Ecto neural progenitor cell (in vitro differentiated cells): ENCODE results near the gene MAGI1.

ENCODE experiments used
- DNase-seq: peaks from one replicate; pipeline ENCODE4 v3.0.0-alpha.2; 2018; ENCODE audit warnings: low spot score

MAGI1 gene

GRCh38 chr3:65831733-65832425 is 206.8 kb downstream of the MAGI1 start:
- no peak for DNase-seq

- no peak for DNase-seq
Measured at GRCh38 chr3:65830948-65831732, 207.6 kb downstream of the MAGI1 start.

GRCh38 chr3:65829228-65829627 is 209.5 kb downstream of the MAGI1 start:
- DNase-seq, result no peak

- DNase-seq, result no peak
Measured at GRCh38 chr3:65828706-65829105, 210.0 kb downstream of the MAGI1 start.

- DNase-seq, result no peak
Measured at GRCh38 chr3:65827076-65827475, 211.6 kb downstream of the MAGI1 start.

- no peak for DNase-seq
Measured at GRCh38 chr3:65824166-65824565, 214.6 kb downstream of the MAGI1 start.

- DNase-seq, result no peak
Measured at GRCh38 chr3:65820600-65820999, 218.1 kb downstream of the MAGI1 start.

GRCh38 chr3:65819896-65820295 is 218.8 kb downstream of the MAGI1 start:
- DNase-seq, result no peak

GRCh38 chr3:65817553-65818126 is 221.1 kb downstream of the MAGI1 start:
- DNase-seq, result no peak

GRCh38 chr3:65816208-65816607 is 222.5 kb downstream of the MAGI1 start:
- no peak for DNase-seq

GRCh38 chr3:65814845-65815578 is 223.7 kb downstream of the MAGI1 start:
- DNase-seq, result no peak

- DNase-seq, result no peak
Measured at GRCh38 chr3:65811892-65812291, 226.8 kb downstream of the MAGI1 start.

GRCh38 chr3:65811086-65811761 is 227.5 kb downstream of the MAGI1 start:
- DNase-seq, result no peak

GRCh38 chr3:65810302-65810701 is 228.4 kb downstream of the MAGI1 start:
- DNase-seq, result no peak

GRCh38 chr3:65809641-65810150 is 229.0 kb downstream of the MAGI1 start:
- DNase-seq, result no peak

- no peak for DNase-seq
Measured at GRCh38 chr3:65808824-65809223, 229.9 kb downstream of the MAGI1 start.

- no peak for DNase-seq
Measured at GRCh38 chr3:65808407-65808806, 230.3 kb downstream of the MAGI1 start.

GRCh38 chr3:65807225-65807624 is 231.5 kb downstream of the MAGI1 start:
- no peak for DNase-seq

- DNase-seq, result no peak
Measured at GRCh38 chr3:65806600-65806999, 232.1 kb downstream of the MAGI1 start.

GRCh38 chr3:65796676-65797075 is 242.0 kb downstream of the MAGI1 start:
- DNase-seq, result no peak

GRCh38 chr3:65795166-65795565 is 243.6 kb downstream of the MAGI1 start:
- DNase-seq, result no peak
